Measurements from ENCODE around the gene SLC11A1.
A peak's percentile ranks its signal among the peaks of the same experiment; 100 is the strongest.

SLC11A1 gene

DNA sequence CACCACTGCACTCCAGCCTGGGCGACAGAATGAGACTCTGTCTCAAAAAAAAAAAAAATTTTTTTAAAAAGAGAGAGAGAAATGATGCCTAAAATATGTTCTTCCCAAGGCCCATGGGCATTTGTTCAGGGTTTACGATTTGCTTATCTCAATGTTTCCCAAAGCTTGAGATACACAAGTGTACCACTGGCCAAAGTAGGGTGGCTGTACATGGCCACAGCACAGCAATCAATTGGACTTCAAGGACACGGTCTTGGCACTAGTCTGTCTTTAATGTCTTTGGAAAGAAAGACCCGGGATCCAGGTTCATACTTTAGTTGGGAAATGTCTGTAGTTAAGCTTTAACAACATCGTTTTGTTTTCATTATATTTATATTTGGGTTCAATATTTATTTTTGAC lies 34.9 kb upstream of the SLC11A1 start:
- Histone ChIP-seq H3K4me3 (ENCODE audit: low read length) (no peak overlapping the region), H3K9ac (ENCODE audit: low read depth, low read length) (no peak overlapping the region), H3K9me3 (replicated peaks; ENCODE audit: low read length) (no peaks in the 10 kb centered on the region), H3K27me3 (ENCODE audit: control insufficient read depth, insufficient read depth, low read length) (peaks cover 16% of the 10 kb centered on the region), H3K4me1 (ENCODE audit: control insufficient read depth, insufficient read depth, low read length) (no peaks in the 10 kb centered on the region), H3K36me3 (ENCODE audit: insufficient read depth, low read length) (no peaks in the 10 kb centered on the region), H3K4me2 (ENCODE audit: low read length) (no peak overlapping the region)

DNA sequence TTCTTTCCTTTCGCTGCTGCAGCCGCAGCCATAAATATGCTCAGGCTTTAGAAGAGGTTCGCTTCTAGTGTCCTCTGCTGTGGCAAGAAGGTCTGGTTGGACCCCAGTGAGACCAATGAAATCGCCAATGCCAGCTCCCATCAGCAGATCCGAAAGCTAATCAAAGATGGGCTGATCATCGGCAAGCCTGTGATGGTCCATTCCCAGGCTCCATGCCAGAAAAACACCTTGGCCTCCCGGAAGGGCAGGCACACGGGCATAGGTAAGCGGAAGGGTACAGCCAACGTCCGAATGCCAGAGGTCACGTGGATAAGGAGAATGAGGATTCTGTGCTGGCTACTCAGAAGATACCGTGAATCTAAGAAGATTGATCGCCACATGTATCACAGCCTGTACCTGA lies 28.0 kb upstream of the SLC11A1 start:
- H3K36me3 ChIP-seq (ENCODE audit: insufficient read depth, low read length) = no peaks in the 10 kb centered on the region
- no peak overlapping the region for H3K4me2 ChIP-seq (ENCODE audit: low read length)
- H3K9me3 ChIP-seq (replicated peaks; ENCODE audit: low read length) = no peaks in the 10 kb centered on the region
- no peak overlapping the region for H3K4me3 ChIP-seq (ENCODE audit: low read length)
- no peaks in the 10 kb centered on the region for H3K4me1 ChIP-seq (ENCODE audit: control insufficient read depth, insufficient read depth, low read length)
- no peaks in the 10 kb centered on the region for H3K27me3 ChIP-seq (ENCODE audit: control insufficient read depth, insufficient read depth, low read length)
- no peak overlapping the region for H3K9ac ChIP-seq (ENCODE audit: low read depth, low read length)

DNA sequence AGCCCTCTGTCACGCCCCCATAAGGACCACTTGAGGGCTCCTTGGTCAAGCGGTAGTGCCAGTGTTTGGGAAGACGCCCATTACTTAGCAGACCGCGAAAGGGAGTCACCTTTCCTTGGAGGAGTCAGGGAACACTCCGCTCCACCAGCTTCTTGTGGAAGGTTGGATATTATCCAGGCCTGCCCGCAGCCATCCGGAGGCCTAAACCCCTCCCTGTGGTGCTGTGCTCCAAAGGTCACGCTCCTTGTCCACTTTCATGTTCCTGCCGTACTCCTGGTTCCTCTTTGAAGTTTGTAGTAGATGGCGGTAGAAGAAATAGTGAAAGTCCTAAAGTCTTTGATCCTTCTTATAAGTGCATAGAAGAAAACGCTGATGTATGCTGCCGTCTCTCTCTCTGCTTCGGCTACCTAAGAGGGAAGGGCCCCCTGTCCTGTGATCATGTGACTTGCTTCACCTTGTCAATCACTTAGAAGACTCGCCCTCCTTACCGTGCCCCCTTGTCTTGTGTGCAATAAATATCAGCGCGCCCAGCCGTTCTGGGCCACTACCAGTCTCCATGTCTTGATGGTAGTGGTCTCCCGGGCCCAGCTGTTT lies 27.1 kb upstream of the SLC11A1 start:
- Histone ChIP-seq H3K4me2 (ENCODE audit: low read length) (no peak overlapping the region), H3K9ac (ENCODE audit: low read depth, low read length) (no peak overlapping the region), H3K4me1 (ENCODE audit: control insufficient read depth, insufficient read depth, low read length) (no peaks in the 10 kb centered on the region), H3K27me3 (ENCODE audit: control insufficient read depth, insufficient read depth, low read length) (no peaks in the 10 kb centered on the region), H3K36me3 (ENCODE audit: insufficient read depth, low read length) (no peaks in the 10 kb centered on the region), H3K9me3 (replicated peaks; ENCODE audit: low read length) (no peaks in the 10 kb centered on the region), H3K4me3 (ENCODE audit: low read length) (no peak overlapping the region)

DNA sequence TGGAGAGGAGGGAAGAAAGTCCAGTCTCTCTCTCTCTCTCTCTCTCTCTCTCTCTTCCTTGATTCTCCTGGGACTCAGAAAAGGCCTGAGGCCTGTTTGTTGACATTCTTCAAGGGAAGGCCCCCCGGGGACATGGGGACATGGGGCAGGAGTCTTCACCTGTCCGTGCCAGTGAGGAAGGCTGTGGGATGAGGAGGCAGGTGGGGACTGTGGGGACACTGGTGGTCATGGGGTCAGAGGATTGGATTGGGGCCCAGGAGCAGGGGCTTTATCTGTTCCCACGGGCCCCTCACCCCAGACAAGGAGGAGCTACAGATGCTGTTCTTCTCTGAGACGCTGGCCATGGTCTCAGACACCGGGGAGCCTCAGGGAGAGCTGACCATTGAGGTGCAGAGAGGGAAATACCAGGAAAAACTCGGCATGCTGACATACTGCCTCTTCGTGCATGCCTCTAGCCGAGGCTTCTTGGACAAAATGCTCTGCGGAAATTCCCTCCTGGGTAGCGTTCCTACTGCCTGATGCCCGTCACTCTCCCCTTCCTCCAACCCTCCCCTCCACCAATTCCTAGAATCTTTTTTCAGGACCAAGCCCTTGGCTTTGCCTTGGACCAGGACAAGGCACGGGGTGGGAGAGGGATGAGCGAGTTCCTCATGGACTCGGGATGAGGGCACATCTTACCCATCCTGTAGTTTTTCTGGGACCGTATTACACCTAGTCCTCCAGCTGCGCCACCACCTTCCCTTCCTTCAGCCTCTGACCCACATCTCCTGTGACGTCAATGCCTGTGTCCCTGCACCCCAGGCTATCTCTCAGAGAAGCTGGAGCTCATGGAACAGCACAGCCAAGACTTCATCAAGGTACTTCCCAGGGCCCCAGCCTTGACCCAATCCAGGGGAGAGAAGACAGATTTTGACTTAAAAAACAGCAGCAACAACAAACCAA lies 24.6 kb upstream of the SLC11A1 start:
- no peak overlapping the region for H3K9ac ChIP-seq (ENCODE audit: low read depth, low read length)

DNA sequence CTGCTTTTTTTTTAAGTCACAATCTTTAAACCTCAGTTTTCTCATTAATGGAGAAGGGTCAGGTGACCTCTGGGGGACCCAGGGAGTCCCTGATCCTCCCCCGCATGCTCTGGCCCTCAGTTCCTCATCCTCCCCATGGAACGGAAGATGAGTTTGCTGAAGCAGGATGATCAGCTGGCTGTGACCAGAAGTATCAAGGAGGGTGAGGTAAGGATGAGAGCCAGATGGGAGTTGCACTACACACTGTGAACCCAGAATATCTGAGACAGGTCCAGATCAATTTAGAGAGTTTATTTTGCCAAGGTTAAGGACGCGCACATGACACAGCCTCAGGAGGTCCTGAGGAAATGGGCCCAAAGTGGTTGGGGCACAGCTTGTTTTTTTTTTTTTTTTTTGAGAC lies 21.6 kb upstream of the SLC11A1 start:
- Histone ChIP-seq H3K9ac (ENCODE audit: low read depth, low read length) (no peak overlapping the region), H3K4me3 (ENCODE audit: low read length) (no peak overlapping the region), H3K9me3 (replicated peaks; ENCODE audit: low read length) (no peaks in the 10 kb centered on the region), H3K4me2 (ENCODE audit: low read length) (no peak overlapping the region), H3K27me3 (ENCODE audit: control insufficient read depth, insufficient read depth, low read length) (peaks cover 10% of the 10 kb centered on the region), H3K36me3 (ENCODE audit: insufficient read depth, low read length) (no peaks in the 10 kb centered on the region), H3K4me1 (ENCODE audit: control insufficient read depth, insufficient read depth, low read length) (no peaks in the 10 kb centered on the region)

More for the DNA sequence above, 24.6 kb upstream of the SLC11A1 start:
- no peak overlapping the region for H3K4me3 ChIP-seq (ENCODE audit: low read length)
- no peaks in the 10 kb centered on the region for H3K4me1 ChIP-seq (ENCODE audit: control insufficient read depth, insufficient read depth, low read length)
- no peaks in the 10 kb centered on the region for H3K9me3 ChIP-seq (replicated peaks; ENCODE audit: low read length)
- no peak overlapping the region for H3K4me2 ChIP-seq (ENCODE audit: low read length)
- no peaks in the 10 kb centered on the region for H3K27me3 ChIP-seq (ENCODE audit: control insufficient read depth, insufficient read depth, low read length)
- no peaks in the 10 kb centered on the region for H3K36me3 ChIP-seq (ENCODE audit: insufficient read depth, low read length)

DNA sequence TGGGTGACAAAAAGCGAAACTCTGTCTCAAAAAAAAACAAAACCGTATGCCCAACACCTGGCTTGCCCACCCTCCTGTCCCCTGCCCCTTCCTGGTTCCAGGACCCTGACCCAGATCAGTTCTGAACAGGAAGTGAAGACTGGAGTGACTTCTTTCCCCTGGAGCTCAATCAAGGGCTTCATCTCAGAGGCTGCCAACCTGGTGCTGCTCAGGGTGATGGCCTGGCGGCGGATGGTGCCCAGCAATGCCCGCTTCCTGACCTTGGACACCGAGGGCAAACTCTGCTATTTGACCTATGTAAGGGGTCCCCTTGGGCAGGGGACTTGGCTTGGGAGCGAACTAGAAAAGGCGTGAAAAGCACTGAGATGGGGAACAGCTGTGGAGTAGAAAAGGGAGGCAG lies 19.5 kb upstream of the SLC11A1 start:
- Histone ChIP-seq H3K36me3 (ENCODE audit: insufficient read depth, low read length) (no peaks in the 10 kb centered on the region), H3K4me3 (ENCODE audit: low read length) (no peak overlapping the region), H3K4me1 (ENCODE audit: control insufficient read depth, insufficient read depth, low read length) (no peaks in the 10 kb centered on the region), H3K9me3 (replicated peaks; ENCODE audit: low read length) (peaks cover 4% of the 10 kb centered on the region), H3K27me3 (ENCODE audit: control insufficient read depth, insufficient read depth, low read length) (peaks cover 10% of the 10 kb centered on the region), H3K4me2 (ENCODE audit: low read length) (no peak overlapping the region), H3K9ac (ENCODE audit: low read depth, low read length) (no peak overlapping the region)

DNA sequence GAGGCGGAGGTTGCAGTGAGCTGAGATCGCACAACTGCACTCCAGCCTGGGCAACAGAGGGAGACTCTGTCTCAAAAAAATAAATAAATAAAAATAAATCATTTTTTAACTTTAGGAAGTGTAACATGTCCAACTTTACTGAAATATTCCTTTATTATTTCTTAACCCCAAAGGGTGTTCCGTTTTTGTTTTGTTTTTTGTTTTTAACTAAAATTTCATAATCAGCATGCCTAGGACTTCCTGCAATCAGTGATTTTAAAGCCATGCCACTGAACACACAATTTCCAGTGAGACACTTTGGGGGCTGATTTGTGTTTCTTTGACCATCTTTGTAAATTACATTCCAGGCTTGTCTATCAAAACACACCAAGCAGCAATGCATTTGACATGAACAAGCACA lies 18.3 kb upstream of the SLC11A1 start:
- Histone ChIP-seq H3K4me2 (ENCODE audit: low read length) (no peak overlapping the region), H3K4me1 (ENCODE audit: control insufficient read depth, insufficient read depth, low read length) (no peaks in the 10 kb centered on the region), H3K27me3 (ENCODE audit: control insufficient read depth, insufficient read depth, low read length) (peaks cover 10% of the 10 kb centered on the region), H3K36me3 (ENCODE audit: insufficient read depth, low read length) (no peaks in the 10 kb centered on the region), H3K4me3 (ENCODE audit: low read length) (no peak overlapping the region), H3K9me3 (replicated peaks; ENCODE audit: low read length) (peaks cover 4% of the 10 kb centered on the region), H3K9ac (ENCODE audit: low read depth, low read length) (no peak overlapping the region)

DNA sequence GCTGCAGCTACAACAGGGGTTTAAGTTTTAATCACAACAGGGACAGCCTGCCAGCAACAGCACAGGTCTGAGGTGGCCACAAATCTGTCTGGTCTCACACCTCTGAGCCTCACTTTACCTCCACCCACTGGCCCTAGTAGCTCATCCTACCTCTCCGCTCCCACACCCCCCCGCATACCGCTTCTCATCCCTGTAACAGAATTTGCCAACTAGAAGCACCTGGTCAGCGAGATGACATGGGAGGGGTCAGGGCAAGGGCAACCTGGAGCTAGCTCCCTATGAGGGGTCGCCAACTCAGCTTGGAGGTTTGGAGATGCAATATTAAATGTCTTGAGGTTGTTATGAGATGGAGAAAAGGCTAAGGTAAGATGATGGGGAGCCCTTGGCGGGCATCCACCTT lies 17.9 kb upstream of the SLC11A1 start:
- Histone ChIP-seq H3K36me3 (ENCODE audit: insufficient read depth, low read length) (no peaks in the 10 kb centered on the region), H3K4me2 (ENCODE audit: low read length) (no peak overlapping the region), H3K9ac (ENCODE audit: low read depth, low read length) (no peak overlapping the region), H3K4me3 (ENCODE audit: low read length) (no peak overlapping the region), H3K27me3 (ENCODE audit: control insufficient read depth, insufficient read depth, low read length) (peaks cover 10% of the 10 kb centered on the region), H3K9me3 (replicated peaks; ENCODE audit: low read length) (peaks cover 4% of the 10 kb centered on the region), H3K4me1 (ENCODE audit: control insufficient read depth, insufficient read depth, low read length) (no peaks in the 10 kb centered on the region)

DNA sequence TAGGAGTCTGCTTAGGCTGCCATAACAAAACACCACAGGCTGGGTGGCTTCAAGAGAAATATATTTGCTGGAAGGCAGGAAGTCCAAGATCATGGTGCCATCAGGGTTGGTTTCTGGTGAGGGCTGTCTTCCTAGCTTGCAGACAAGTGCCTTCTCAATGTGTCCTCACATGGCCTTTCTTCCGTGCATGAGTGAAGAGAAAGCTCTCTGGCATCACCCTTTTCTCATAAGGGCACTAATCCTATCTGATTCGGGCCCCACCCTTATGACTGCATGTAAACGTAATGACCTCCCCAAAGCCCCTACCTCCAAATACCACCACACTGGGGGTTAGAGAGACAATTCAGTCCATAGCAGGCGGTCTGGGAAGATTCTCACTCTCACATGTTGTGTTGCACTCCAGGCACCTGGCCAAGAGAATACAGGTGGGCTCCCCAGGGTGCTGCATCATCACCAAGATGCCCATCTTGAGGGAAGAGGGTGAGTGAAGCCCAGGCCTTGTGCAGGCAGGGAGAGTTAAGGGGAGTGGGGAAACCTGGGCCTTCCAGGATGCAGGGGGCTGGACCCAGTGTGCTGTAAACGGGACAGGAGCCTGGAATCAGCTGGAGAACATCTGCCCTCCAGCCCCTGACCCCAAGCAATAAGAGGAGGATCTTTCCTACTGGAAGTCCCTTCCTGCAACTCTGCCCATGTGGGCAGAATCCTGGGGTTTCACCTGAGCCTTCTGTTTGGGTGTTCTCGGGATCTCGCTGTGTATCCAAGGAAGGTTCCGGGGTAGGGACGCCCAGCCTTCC lies 15.3 kb upstream of the SLC11A1 start:
- H3K4me3 ChIP-seq (ENCODE audit: low read length) = no peak overlapping the region
- H3K4me2 ChIP-seq (ENCODE audit: low read length) = no peak overlapping the region
- no peaks in the 10 kb centered on the region for H3K4me1 ChIP-seq (ENCODE audit: control insufficient read depth, insufficient read depth, low read length)
- H3K36me3 ChIP-seq (ENCODE audit: insufficient read depth, low read length) = no peaks in the 10 kb centered on the region
- H3K27me3 ChIP-seq (ENCODE audit: control insufficient read depth, insufficient read depth, low read length) = peaks cover 16% of the 10 kb centered on the region
- no peak overlapping the region for H3K9ac ChIP-seq (ENCODE audit: low read depth, low read length)
- peaks cover 4% of the 10 kb centered on the region for H3K9me3 ChIP-seq (replicated peaks; ENCODE audit: low read length)

DNA sequence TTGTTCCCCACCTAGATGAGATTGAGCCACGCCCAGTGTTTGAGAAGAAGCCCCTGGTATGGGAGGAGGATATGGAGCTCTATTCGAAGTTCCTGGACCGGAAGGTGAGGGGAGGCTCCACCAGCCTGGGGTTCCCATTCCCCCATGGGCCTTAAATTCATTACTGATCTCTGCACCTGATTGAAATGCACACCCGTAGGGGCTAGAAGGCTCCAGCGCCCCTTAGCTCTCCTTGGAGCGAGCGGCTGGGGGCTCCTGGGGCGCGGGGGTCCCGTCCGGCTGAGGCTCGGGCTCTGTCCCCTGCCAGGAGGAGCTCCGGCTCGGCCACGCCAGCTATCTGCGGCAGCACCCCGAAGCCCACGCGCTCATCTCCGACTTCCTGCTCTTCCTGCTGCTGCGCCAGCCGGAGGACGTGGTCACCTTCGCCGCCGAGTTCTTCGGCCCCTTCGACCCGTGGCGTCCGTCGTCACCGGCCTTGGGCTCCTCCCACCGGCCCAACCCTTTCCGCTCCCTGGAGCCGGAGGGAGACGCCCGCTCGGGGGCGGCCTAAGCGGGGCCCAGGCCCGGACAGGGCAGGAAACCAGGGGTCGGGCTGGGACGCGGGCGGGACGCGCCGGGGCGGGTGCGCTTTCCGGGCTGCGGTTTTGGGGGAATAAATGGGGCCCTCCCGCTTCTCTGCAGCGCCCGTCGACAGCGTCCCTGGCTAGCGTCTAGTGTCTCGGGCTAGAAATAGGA lies 14.5 kb upstream of the SLC11A1 start:
- peaks cover 4% of the 10 kb centered on the region for H3K9me3 ChIP-seq (replicated peaks; ENCODE audit: low read length)
- peak overlapping the region; percentile 79 for H3K4me2 ChIP-seq (ENCODE audit: low read length)
- H3K4me3 ChIP-seq (ENCODE audit: low read length) = peak overlapping the region; percentile 67
- H3K36me3 ChIP-seq (ENCODE audit: insufficient read depth, low read length) = no peaks in the 10 kb centered on the region
- H3K27me3 ChIP-seq (ENCODE audit: control insufficient read depth, insufficient read depth, low read length) = peaks cover 16% of the 10 kb centered on the region
- H3K9ac ChIP-seq (ENCODE audit: low read depth, low read length) = peak overlapping the region; percentile 70
- no peaks in the 10 kb centered on the region for H3K4me1 ChIP-seq (ENCODE audit: control insufficient read depth, insufficient read depth, low read length)

DNA sequence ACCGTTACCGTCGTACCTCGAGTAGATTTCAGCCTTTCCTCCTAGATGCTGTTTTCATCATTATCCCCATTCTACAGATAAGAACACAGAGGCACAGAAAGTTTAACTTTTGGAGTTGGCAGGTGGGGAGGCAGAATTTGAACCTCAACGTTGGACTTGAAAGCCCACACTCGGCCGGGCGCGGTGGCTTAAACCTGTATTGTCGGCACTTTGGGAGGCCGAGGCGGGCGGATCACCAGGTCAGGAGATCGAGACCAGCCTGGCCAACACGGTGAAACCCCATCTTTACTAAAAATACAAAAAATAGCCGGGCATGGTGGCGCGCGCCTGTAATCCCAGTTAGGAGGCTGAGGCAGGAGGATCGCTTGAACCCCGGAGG lies 13.9 kb upstream of the SLC11A1 start:
- peaks cover 14% of the 10 kb centered on the region for H3K27me3 ChIP-seq (ENCODE audit: control insufficient read depth, insufficient read depth, low read length)
- H3K4me2 ChIP-seq (ENCODE audit: low read length) = peak overlapping the region; percentile 79
- H3K4me1 ChIP-seq (ENCODE audit: control insufficient read depth, insufficient read depth, low read length) = no peaks in the 10 kb centered on the region
- peaks cover 4% of the 10 kb centered on the region for H3K9me3 ChIP-seq (replicated peaks; ENCODE audit: low read length)
- no peaks in the 10 kb centered on the region for H3K36me3 ChIP-seq (ENCODE audit: insufficient read depth, low read length)
- peak overlapping the region; percentile 67 for H3K4me3 ChIP-seq (ENCODE audit: low read length)
- H3K9ac ChIP-seq (ENCODE audit: low read depth, low read length) = peak overlapping the region; percentile 70
